Thyroid gland (tissue), 4 donors: ENCODE data around the gene CCDC38.

Experiments used
- POLR2A ChIP-seq, 2 donors: fragments of 450-650 bp; IDR thresholded peaks; one replicate each; pipeline ENCODE4 v1.6.1; 2017; ENCODE audit warnings: antibody characterized with exemption in 2 of 2, mild to moderate bottlenecking in 2 of 2, moderate library complexity in 1 of 2
- TF ChIP-seq, protein P1 (sequence below), 6 experiments: fragments of 200-600 bp in 3 of 6; fragments of 450-650 bp in 3 of 6; sonication (generic) in 3 of 6; IDR thresholded peaks; one replicate each; pipeline ENCODE4 v1.5.1; 2016 to 2019; ENCODE audit warnings: antibody characterized with exemption in 6 of 6, mild to moderate bottlenecking in 2 of 6, inconsistent platforms in 1 of 6, moderate library complexity in 1 of 6

GRCh38 chr12:95857156-95857555, 85.3 kb downstream of the CCDC38 start:
- TF ChIP-seq, protein P1, sequence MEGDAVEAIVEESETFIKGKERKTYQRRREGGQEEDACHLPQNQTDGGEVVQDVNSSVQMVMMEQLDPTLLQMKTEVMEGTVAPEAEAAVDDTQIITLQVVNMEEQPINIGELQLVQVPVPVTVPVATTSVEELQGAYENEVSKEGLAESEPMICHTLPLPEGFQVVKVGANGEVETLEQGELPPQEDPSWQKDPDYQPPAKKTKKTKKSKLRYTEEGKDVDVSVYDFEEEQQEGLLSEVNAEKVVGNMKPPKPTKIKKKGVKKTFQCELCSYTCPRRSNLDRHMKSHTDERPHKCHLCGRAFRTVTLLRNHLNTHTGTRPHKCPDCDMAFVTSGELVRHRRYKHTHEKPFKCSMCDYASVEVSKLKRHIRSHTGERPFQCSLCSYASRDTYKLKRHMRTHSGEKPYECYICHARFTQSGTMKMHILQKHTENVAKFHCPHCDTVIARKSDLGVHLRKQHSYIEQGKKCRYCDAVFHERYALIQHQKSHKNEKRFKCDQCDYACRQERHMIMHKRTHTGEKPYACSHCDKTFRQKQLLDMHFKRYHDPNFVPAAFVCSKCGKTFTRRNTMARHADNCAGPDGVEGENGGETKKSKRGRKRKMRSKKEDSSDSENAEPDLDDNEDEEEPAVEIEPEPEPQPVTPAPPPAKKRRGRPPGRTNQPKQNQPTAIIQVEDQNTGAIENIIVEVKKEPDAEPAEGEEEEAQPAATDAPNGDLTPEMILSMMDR (IDR thresholded peaks at IDR 0.05) = no peak
- no peak for TF ChIP-seq POLR2A (IDR thresholded peaks at IDR 0.05)
